Calu3 (cell line): ENCODE data around the gene SPARCL1. TPM values are rescaled to one million over a fixed set of nuclear protein-coding genes. Genes with fewer than 3 reads are reported as not detected.

ENCODE experiments used
- BruUV-seq: library from RNA; stranded (reverse); fragments of 400-500 nt; replicated peaks from 2 replicates; lab custom pipeline; 2021; lab: Mats Ljungman, UMichigan
- CTCF ChIA-PET: fragments of 300-600 bp; sonication (Branson Sonifier 250); formaldehyde crosslinking; loops from one replicate; lab custom pipeline; 2022; ENCODE audit warnings: antibody characterized with exemption; lab: Charles Lee
- DNase-seq: peaks from one replicate; pipeline ENCODE4 v3.0.0; 2022
- H3K27ac Mint-ChIP-seq: one replicate; pipeline ENCODE4 v1.8.0; 2022; ENCODE audit warnings: mixed read lengths; ENCODE audit not compliant: unreplicated experiment
- H3K27me3 Mint-ChIP-seq: one replicate; pipeline ENCODE4 v1.8.0; 2022; ENCODE audit warnings: mixed read lengths; ENCODE audit not compliant: unreplicated experiment
- H3K36me3 Mint-ChIP-seq: one replicate; pipeline ENCODE4 v1.8.0; 2022; ENCODE audit warnings: mild to moderate bottlenecking, moderate library complexity, mixed read lengths; ENCODE audit not compliant: insufficient read depth, unreplicated experiment
- H3K4me1 Mint-ChIP-seq: one replicate; pipeline ENCODE4 v1.8.0; 2022; ENCODE audit warnings: mild to moderate bottlenecking, low read depth, mixed read lengths; ENCODE audit not compliant: unreplicated experiment
- H3K4me3 Mint-ChIP-seq: one replicate; pipeline ENCODE4 v1.8.0; 2022; ENCODE audit warnings: mild to moderate bottlenecking, low read depth, moderate library complexity, mixed read lengths; ENCODE audit not compliant: unreplicated experiment
- H3K9me3 Mint-ChIP-seq: one replicate; pipeline ENCODE4 v1.8.0; 2022; ENCODE audit warnings: low read depth, mixed read lengths; ENCODE audit not compliant: unreplicated experiment
- CTCF ChIP-seq: fragments of 200-600 bp; IDR thresholded peaks from one replicate; pipeline ENCODE4 v1.8.0; 2022; ENCODE audit warnings: antibody characterized with exemption; ENCODE audit not compliant: unreplicated experiment
- intact Hi-C: fragments of 100-400 bp; cut with micrococcal nuclease; formaldehyde crosslinking; loops from one replicate; pipeline ENCODE4 v1.10.0; 2022; ENCODE audit not compliant: unreplicated experiment
- total RNA-seq: library from RNA; stranded (reverse); gene quantifications from 2 replicates; pipeline ENCODE4 v1.2.3, GENCODE V29; 2022

Gene SPARCL1
- total RNA-seq, 1 experiment from 2014 or later: not detected

GRCh38 chr4:87553182-87553581 is 24.0 kb upstream of the SPARCL1 start:
- no peaks in the 10 kb centered on the region for H3K9me3 Mint-ChIP-seq
- DNase-seq: no peak
- H3K27ac Mint-ChIP-seq: no peak overlapping the region
- H3K27me3 Mint-ChIP-seq: no peaks in the 10 kb centered on the region
- CTCF ChIA-PET: no interaction called here
- TF ChIP-seq CTCF: no peak
- no TSS peak for BruUV-seq
- no peaks in the 10 kb centered on the region for H3K4me1 Mint-ChIP-seq
- intact Hi-C loops: no loop called here
- H3K36me3 Mint-ChIP-seq: no peaks in the 10 kb centered on the region
- no peak overlapping the region for H3K4me3 Mint-ChIP-seq

DNA sequence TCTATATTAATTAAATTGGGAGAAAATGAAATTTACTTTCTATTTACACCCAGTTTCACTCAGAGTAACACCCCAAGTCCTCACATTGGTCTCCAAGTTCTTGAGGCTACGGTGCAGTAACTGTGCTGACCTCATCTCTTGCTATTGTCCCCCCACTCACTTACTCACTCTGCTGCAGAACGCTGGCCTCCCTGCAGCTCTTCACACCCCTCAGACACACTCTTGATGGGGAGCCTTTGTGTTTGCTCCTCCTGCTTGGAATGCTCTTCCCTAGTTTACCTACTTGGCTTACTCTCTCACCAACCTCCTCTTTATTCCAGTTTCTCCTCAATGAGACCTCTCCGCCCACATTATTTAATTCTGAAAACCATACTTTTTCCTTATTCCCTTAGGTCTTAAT is 22.2 kb upstream of the SPARCL1 start:
- intact Hi-C loops: no loop called here
- Mint-ChIP-seq H3K9me3 (no peaks in the 10 kb centered on the region), H3K4me1 (no peaks in the 10 kb centered on the region), H3K27ac (no peak overlapping the region), H3K27me3 (no peaks in the 10 kb centered on the region), H3K4me3 (no peak overlapping the region), H3K36me3 (no peaks in the 10 kb centered on the region)
- DNase-seq: no peak
- TF ChIP-seq CTCF: no peak
- BruUV-seq: no TSS peak
- CTCF ChIA-PET: no interaction called here

DNA sequence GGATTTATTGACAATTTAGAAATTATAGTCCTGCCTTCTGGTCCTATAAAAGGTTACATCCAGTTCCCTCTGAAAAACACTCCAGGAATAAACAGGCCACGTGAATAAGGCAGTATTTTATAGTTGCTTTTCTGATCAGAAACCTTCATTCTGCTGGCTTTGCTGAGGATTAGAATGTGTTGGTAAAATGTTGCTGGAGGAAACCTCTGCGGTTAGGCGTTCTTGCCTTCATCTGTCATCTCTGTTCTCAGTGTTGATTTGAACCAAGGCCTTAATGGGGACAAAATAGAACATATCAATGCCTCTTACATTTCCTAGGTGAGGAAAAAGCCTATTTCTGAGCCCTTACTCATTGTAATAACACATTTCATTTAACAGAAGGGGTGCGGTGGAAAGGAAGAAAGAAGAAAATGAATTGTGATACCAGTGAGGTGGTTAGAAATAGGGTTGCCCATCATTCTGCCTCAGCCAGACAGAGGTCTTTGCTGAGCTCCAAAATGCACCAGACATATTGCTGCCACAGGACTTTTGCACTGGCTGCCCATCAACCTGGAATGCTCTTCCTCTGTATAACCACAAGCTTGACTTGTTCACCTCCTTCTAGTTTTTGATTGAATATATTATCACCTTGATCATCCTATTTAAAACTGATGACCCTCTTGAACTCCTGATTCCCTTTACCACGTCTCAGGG is 18.0 kb upstream of the SPARCL1 start:
- no peak for DNase-seq
- H3K36me3 Mint-ChIP-seq: no peaks in the 10 kb centered on the region
- H3K4me3 Mint-ChIP-seq: no peak overlapping the region
- H3K4me1 Mint-ChIP-seq: no peaks in the 10 kb centered on the region
- H3K27me3 Mint-ChIP-seq: peaks cover 14% of the 10 kb centered on the region
- H3K9me3 Mint-ChIP-seq: no peaks in the 10 kb centered on the region
- CTCF ChIA-PET: no interaction called here
- intact Hi-C loops: no loop called here
- no peak for TF ChIP-seq CTCF
- no peak overlapping the region for H3K27ac Mint-ChIP-seq
- no TSS peak for BruUV-seq

GRCh38 chr4:87545052-87545451 is 15.9 kb upstream of the SPARCL1 start:
- no peak for TF ChIP-seq CTCF
- Mint-ChIP-seq H3K9me3 (no peaks in the 10 kb centered on the region), H3K4me1 (no peaks in the 10 kb centered on the region), H3K36me3 (no peaks in the 10 kb centered on the region), H3K27ac (no peak overlapping the region), H3K4me3 (no peak overlapping the region), H3K27me3 (peaks cover 21% of the 10 kb centered on the region)
- CTCF ChIA-PET: interaction anchor here (1.2 to 1.3 kb wide), 2 partner anchors 304 to 441 kb away, joined by 3 to 7 read pairs; no protein-coding TSS in a partner anchor
- intact Hi-C loops: loop anchor here (2.0 kb wide), 1 partner anchor 294 kb away; no protein-coding TSS in a partner anchor
- DNase-seq: no peak
- no TSS peak for BruUV-seq
